ENCODE data around the gene CCDC134.

Gene CCDC134

GRCh38 chr22:41793871-41794270 lies 6.6 kb upstream of the CCDC134 start:
- no peak for DNase-seq

- DNase-seq, result no peak
These were observed 1.7 kb upstream of the CCDC134 start for GRCh38 chr22:41798736-41799135.

GRCh38 chr22:41799486-41800347 lies 762 bp upstream of the CCDC134 start:
- no peak for DNase-seq

- DNase-seq, result no peak
These were observed 804 bp downstream of the CCDC134 start for GRCh38 chr22:41801147-41801819.

GRCh38 chr22:41801886-41802285 lies 1.4 kb downstream of the CCDC134 start:
- no peak for DNase-seq

- no peak for DNase-seq
These were observed 5.2 kb downstream of the CCDC134 start for GRCh38 chr22:41805639-41806038.

GRCh38 chr22:41808400-41808799 lies 7.9 kb downstream of the CCDC134 start:
- no peak for DNase-seq

GRCh38 chr22:41810022-41810421 lies 9.5 kb downstream of the CCDC134 start:
- DNase-seq, result no peak

GRCh38 chr22:41812805-41813545 lies 12.5 kb downstream of the CCDC134 start:
- DNase-seq, result no peak

GRCh38 chr22:41813726-41814410 lies 13.4 kb downstream of the CCDC134 start:
- no peak for DNase-seq

- no peak for DNase-seq
These were observed 15.2 kb downstream of the CCDC134 start for GRCh38 chr22:41815716-41816115.

GRCh38 chr22:41816241-41816640 lies 15.8 kb downstream of the CCDC134 start:
- DNase-seq, result no peak

- DNase-seq, result no peak
These were observed 16.4 kb downstream of the CCDC134 start for GRCh38 chr22:41816871-41817270.

GRCh38 chr22:41818011-41818410 lies 17.5 kb downstream of the CCDC134 start:
- no peak for DNase-seq

GRCh38 chr22:41818596-41818995 lies 18.1 kb downstream of the CCDC134 start:
- DNase-seq, result no peak

GRCh38 chr22:41819257-41819656 lies 18.8 kb downstream of the CCDC134 start:
- DNase-seq, result no peak

GRCh38 chr22:41820447-41820846 lies 20.0 kb downstream of the CCDC134 start:
- no peak for DNase-seq

GRCh38 chr22:41821471-41822316 lies 21.2 kb downstream of the CCDC134 start:
- DNase-seq, result no peak

- peak; percentile 39 for DNase-seq
These were observed 22.0 kb downstream of the CCDC134 start for GRCh38 chr22:41822317-41823057.

- no peak for DNase-seq
These were observed 23.3 kb downstream of the CCDC134 start for GRCh38 chr22:41823797-41824196.

- no peak for DNase-seq
These were observed 24.9 kb downstream of the CCDC134 start for GRCh38 chr22:41825376-41825775.
